GM06990 (cell line): Measurements from ENCODE around the gene CCT4.
A peak's percentile ranks its signal among the peaks of the same experiment; 100 is the strongest.
"Not testable (repeated sequence)": the region's sequence is repeated elsewhere in the genome, so short reads cannot be mapped to it uniquely, and the experiment has no call there.

Experiments used
- DNase-seq: peaks from one replicate; pipeline ENCODE4 v3.0.0-alpha.2; 2011; ENCODE audit not compliant: insufficient read length; ENCODE audit errors: extremely low read depth
- H3K27me3 ChIP-seq: replicated peaks from 2 replicates; pipeline ENCODE4 v1.6.0; 2011; ENCODE audit warnings: low read length; ENCODE audit not compliant: control insufficient read depth, insufficient read depth
- H3K36me3 ChIP-seq: 2 replicates; pipeline ENCODE4 v1.5.1; 2011; ENCODE audit warnings: low read length; ENCODE audit not compliant: control insufficient read depth, insufficient read depth
- H3K4me3 ChIP-seq: replicated peaks from 2 replicates; pipeline ENCODE4 v1.5.1; 2011; ENCODE audit warnings: low read depth, mild to moderate bottlenecking, control low read depth, low read length
- CTCF ChIP-seq: IDR thresholded peaks from 2 replicates; pipeline ENCODE4 v1.5.1; 2011; ENCODE audit warnings: low read length, control low read depth, mild to moderate bottlenecking, inconsistent platforms; ENCODE audit not compliant: insufficient read depth, poor library complexity, severe bottlenecking

Gene CCT4

GRCh38 chr2:61853847-61854563, 34.5 kb downstream of the CCT4 start, which contains the start of gene FAM161A:
FAM161A (minus strand) TSS chr2:61854060; CDS start chr2:61854041, 19 bp downstream.
- Histone ChIP-seq H3K36me3 (no peaks in the 10 kb centered on the region), H3K27me3 (no peaks in the 10 kb centered on the region), H3K4me3 (peak within 1 kb of the TSS; percentile 95)
- DNase-seq = peak; percentile 90
- TF ChIP-seq CTCF = no peak

GRCh38 chr2:61853086-61853846, 35.2 kb downstream of the CCT4 start:
- Histone ChIP-seq H3K36me3 (no peaks in the 10 kb centered on the region), H3K4me3 (peak overlapping the region; percentile 95), H3K27me3 (no peaks in the 10 kb centered on the region)
- DNase-seq = no peak
- no peak for TF ChIP-seq CTCF

GRCh38 chr2:61851270-61851669, 37.2 kb downstream of the CCT4 start:
- not testable (repeated sequence) for H3K4me3 ChIP-seq, DNase-seq, H3K27me3 ChIP-seq, H3K36me3 ChIP-seq

- Histone ChIP-seq H3K4me3 (no peak overlapping the region), H3K27me3 (no peaks in the 10 kb centered on the region), H3K36me3 (no peaks in the 10 kb centered on the region)
- TF ChIP-seq CTCF = no peak
- no peak for DNase-seq
These were observed 43.1 kb downstream of the CCT4 start for GRCh38 chr2:61845320-61845719.

GRCh38 chr2:61841286-61841685, 47.2 kb downstream of the CCT4 start:
- DNase-seq = no peak
- Histone ChIP-seq H3K4me3 (no peak overlapping the region), H3K36me3 (no peaks in the 10 kb centered on the region), H3K27me3 (no peaks in the 10 kb centered on the region)
- no peak for TF ChIP-seq CTCF

GRCh38 chr2:61834893-61835292, 53.6 kb downstream of the CCT4 start:
- H3K4me3 ChIP-seq = no peak overlapping the region
- DNase-seq = no peak
- no peaks in the 10 kb centered on the region for H3K27me3 ChIP-seq
- H3K36me3 ChIP-seq = no peaks in the 10 kb centered on the region; the same call in 1 of the 2 replicates
- TF ChIP-seq CTCF = no peak
